ENCODE measurements around the gene DNALI1. TPM values are rescaled to one million over a fixed set of nuclear protein-coding genes. Genes with fewer than 3 reads are reported as not detected.

DNALI1 gene
- total and polyA plus RNA-seq, 2 of the 4 experiments (the other 2 are of a cell fraction) = 9.1 to 10.1 TPM

GRCh38 chr1:37553598-37553926 is 3.2 kb upstream of the DNALI1 start:
- dilution Hi-C loops (cut with HindIII; ENCODE audit: low sequenced_read_pairs, unreplicated experiment) = no loop called here
- peaks cover 10% of the 10 kb centered on the region for H3K36me3 ChIP-seq (ENCODE audit: control insufficient read depth, insufficient read depth, low read length)
- POLR2A ChIA-PET (ENCODE audit: unreplicated experiment) = no interaction called here
- no peaks in the 10 kb centered on the region for H3K9me3 ChIP-seq (ENCODE audit: control insufficient read depth, insufficient read depth, low read length)
- BruUV-seq (replicated peaks) = no TSS peak
- in situ Hi-C loops (cut with MboI; ENCODE audit: low sequenced_read_pairs) = no loop called here
- intact Hi-C loops (cut with micrococcal nuclease) = no loop called here
- H4K91ac ChIP-seq (ENCODE audit: insufficient read depth, low read depth, low read length) = no peak overlapping the region
- peaks cover 4% of the 10 kb centered on the region; the same call in 1 of the 2 replicates for H3K9me1 ChIP-seq (ENCODE audit: insufficient read depth, low read length)
- peak overlapping the region; percentile 7 for H2AK9ac ChIP-seq (replicated peaks; ENCODE audit: low read depth, low read length, poor library complexity)
- H4K5ac ChIP-seq (ENCODE audit: low read depth, low read length) = peak overlapping the region; percentile 53
- no peak for ATAC-seq (ENCODE audit: low read depth)
- CTCF ChIA-PET = no interaction called here
- H3K56ac ChIP-seq (ENCODE audit: extremely low read depth, insufficient read depth, low read length) = no peak overlapping the region
- H3K23ac ChIP-seq (ENCODE audit: low read depth, low read length) = peak overlapping the region; percentile 22; the same call in 1 of the 2 replicates
- H3K27me3 ChIP-seq (ENCODE audit: control insufficient read depth, insufficient read depth, low read length) = no peaks in the 10 kb centered on the region
- TF ChIP-seq CHD1 (IDR thresholded peaks at IDR 0.05; ENCODE audit: low read depth, low read length) (no peak), NFE2L2 (IDR thresholded peaks at IDR 0.05; ENCODE audit: low read depth, low read length) (no peak), RAD21 (IDR thresholded peaks at IDR 0.05; ENCODE audit: low read length) (no peak), USF2 (IDR thresholded peaks at IDR 0.05; ENCODE audit: low read depth, low read length) (no peak), CEBPB (IDR thresholded peaks at IDR 0.05; ENCODE audit: low read depth, low read length) (no peak), CTCF (conservative IDR thresholded peaks at IDR 0.05; ENCODE audit: low read depth, low read length) (no peak), BHLHE40 (IDR thresholded peaks at IDR 0.05; ENCODE audit: low read depth, low read length) (no peak), MAFK (IDR thresholded peaks at IDR 0.05; ENCODE audit: low read depth, low read length) (no peak)
- H2BK5ac ChIP-seq (ENCODE audit: low read depth, low read length, poor library complexity, severe bottlenecking) = no peak overlapping the region
- peak overlapping the region; percentile 70 for H3K27ac ChIP-seq (ENCODE audit: insufficient read depth, low read length)
- H3K79me1 ChIP-seq (ENCODE audit: low read depth in 1 of 2, low read length in 2 of 2) = peaks cover 9 to 28% of the 10 kb centered on the region in 2 experiments; a peak in 3 of 4 replicates
- H3K18ac ChIP-seq (ENCODE audit: low read depth, low read length) = no peak overlapping the region
- peak overlapping the region; percentile 26; the same call in 1 of the 2 replicates for H3K14ac ChIP-seq (replicated peaks; ENCODE audit: low read depth, low read length)
- peaks cover 16% of the 10 kb centered on the region; the same call in 1 of the 2 replicates for H4K20me1 ChIP-seq (ENCODE audit: insufficient read depth, low read length)
- H2BK120ac ChIP-seq (ENCODE audit: low read depth, low read length) = no peak overlapping the region
- WGBS, 2 experiments (ENCODE audit: extremely low coverage in 2 of 2, insufficient read length in 1 of 2) = 0% methylated on average over 4 of the region's 11 CpGs; no CpG with 5 or more reads in 1 of the 2 experiments
- H2AFZ ChIP-seq (replicated peaks; ENCODE audit: low read length, poor library complexity) = peak overlapping the region; percentile 91
- peak overlapping the region; percentile 62 for H2AK5ac ChIP-seq (ENCODE audit: low read depth, low read length)
- peak overlapping the region; percentile 99 for H3K4me2 ChIP-seq (ENCODE audit: low read depth, low read length)
- no peak overlapping the region for H2BK20ac ChIP-seq (ENCODE audit: low read depth, low read length)
- H3K4ac ChIP-seq (ENCODE audit: low read depth, low read length) = peak overlapping the region; percentile 74
- H3K4me3 ChIP-seq (ENCODE audit: insufficient read depth, low read depth, low read length) = peak overlapping the region; percentile 88
- peaks cover 3% of the 10 kb centered on the region for H3K4me1 ChIP-seq (ENCODE audit: control insufficient read depth, insufficient read depth, low read length)
- no peak overlapping the region for H2BK15ac ChIP-seq (ENCODE audit: low read depth, low read length)
- H4K8ac ChIP-seq (ENCODE audit: low read depth in 2 of 2, low read length in 2 of 2) = peak overlapping the region; percentile 68 to 87
- peak overlapping the region; percentile 78 for H3K9ac ChIP-seq (ENCODE audit: low read depth, low read length)
- no peak for DNase-seq

All from IMR-90 (cell line).